GM12801 (cell line): ENCODE data around the gene HMCN1.

ENCODE experiments used
- CTCF ChIP-seq: IDR thresholded peaks from one replicate; pipeline ENCODE4 v1.5.1; 2011; ENCODE audit warnings: control low read depth; ENCODE audit not compliant: insufficient read length; ENCODE audit errors: extremely low read depth

Gene HMCN1

GRCh38 chr1:185804608-185805007 lies 70.4 kb downstream of the HMCN1 start:
- TF ChIP-seq CTCF = no peak

GRCh38 chr1:185807275-185807674 lies 73.1 kb downstream of the HMCN1 start:
- no peak for TF ChIP-seq CTCF

GRCh38 chr1:185808631-185809030 lies 74.4 kb downstream of the HMCN1 start:
- no peak for TF ChIP-seq CTCF

- no peak for TF ChIP-seq CTCF
These were observed 77.0 kb downstream of the HMCN1 start for GRCh38 chr1:185811073-185811709.

GRCh38 chr1:185812934-185813333 lies 78.7 kb downstream of the HMCN1 start:
- no peak for TF ChIP-seq CTCF

- no peak for TF ChIP-seq CTCF
These were observed 79.3 kb downstream of the HMCN1 start for GRCh38 chr1:185813401-185813979.

GRCh38 chr1:185816460-185816859 lies 82.3 kb downstream of the HMCN1 start:
- TF ChIP-seq CTCF = no peak
